Epithelial cell of esophagus (primary cell): ENCODE data around the gene INPP5E.

Experiments used
- DNase-seq: peaks from one replicate; pipeline ENCODE4 v3.0.0; 2010; ENCODE audit warnings: low read depth
- H3K4me3 ChIP-seq: 2 replicates; pipeline ENCODE4 v1.5.1; 2011; ENCODE audit warnings: mild to moderate bottlenecking, low read length, control low read depth
- CTCF ChIP-seq: IDR thresholded peaks from 2 replicates; pipeline ENCODE4 v1.5.1; 2011; ENCODE audit warnings: low read depth, mild to moderate bottlenecking, low read length, control low read depth, inconsistent platforms; ENCODE audit not compliant: insufficient read depth; ENCODE audit errors: missing control alignments

The INPP5E gene

GRCh38 chr9:136471802-136472487 lies 32.3 kb upstream of the INPP5E start:
- TF ChIP-seq CTCF, result no peak
- no peak for DNase-seq
- H3K4me3 ChIP-seq, result no peak overlapping the region

- no peak for TF ChIP-seq CTCF
- no peak overlapping the region for H3K4me3 ChIP-seq
- DNase-seq, result no peak
Observed at GRCh38 chr9:136470792-136471469, 31.3 kb upstream of the INPP5E start.

- TF ChIP-seq CTCF, result no peak
- no peak for DNase-seq
- no peak overlapping the region for H3K4me3 ChIP-seq
Observed at GRCh38 chr9:136470356-136470755, 30.7 kb upstream of the INPP5E start.

- H3K4me3 ChIP-seq, result no peak overlapping the region
Observed at GRCh38 chr9:136467766-136468165, 28.1 kb upstream of the INPP5E start.

GRCh38 chr9:136466155-136466541 lies 26.5 kb upstream of the INPP5E start:
- TF ChIP-seq CTCF, result no peak
- DNase-seq, result no peak
- H3K4me3 ChIP-seq, result no peak overlapping the region

More at GRCh38 chr9:136467766-136468165, 28.1 kb upstream of the INPP5E start:
- no peak for DNase-seq
- TF ChIP-seq CTCF, result no peak

GRCh38 chr9:136465500-136466154 lies 26.0 kb upstream of the INPP5E start:
- TF ChIP-seq CTCF, result no peak
- no peak for DNase-seq
- no peak overlapping the region for H3K4me3 ChIP-seq
